Stimulated activated CD4-positive, alpha-beta T cell treated with anti-CD3 and anti-CD28 coated beads, Interleukin-2, amount 100 ng/mL, for 4 hours (primary cell): ENCODE results near the gene CADPS2.

Experiments
- DNase-seq: peaks from one replicate; pipeline ENCODE4 v3.0.0-alpha.2; 2020; ENCODE audit warnings: low read depth

CADPS2 gene

GRCh38 chr7:122525355-122525754 is 360.9 kb downstream of the CADPS2 start:
- no peak for DNase-seq

GRCh38 chr7:122521767-122522166 is 364.5 kb downstream of the CADPS2 start:
- DNase-seq, result no peak

GRCh38 chr7:122520971-122521555 is 365.2 kb downstream of the CADPS2 start:
- DNase-seq, result no peak

- no peak for DNase-seq
Measured at GRCh38 chr7:122518488-122518887, 367.8 kb downstream of the CADPS2 start.

- DNase-seq, result no peak
Measured at GRCh38 chr7:122517576-122517975, 368.7 kb downstream of the CADPS2 start.

- DNase-seq, result no peak
Measured at GRCh38 chr7:122515404-122515803, 370.9 kb downstream of the CADPS2 start.

GRCh38 chr7:122511268-122511667 is 375.0 kb downstream of the CADPS2 start:
- DNase-seq, result no peak

- DNase-seq, result no peak
Measured at GRCh38 chr7:122507591-122507990, 378.7 kb downstream of the CADPS2 start.

GRCh38 chr7:122492007-122492406 is 394.3 kb downstream of the CADPS2 start:
- DNase-seq, result no peak

GRCh38 chr7:122488241-122488640 is 398.0 kb downstream of the CADPS2 start:
- DNase-seq, result no peak

GRCh38 chr7:122487131-122487530 is 399.1 kb downstream of the CADPS2 start:
- no peak for DNase-seq

- no peak for DNase-seq
Measured at GRCh38 chr7:122485856-122486255, 400.4 kb downstream of the CADPS2 start.

GRCh38 chr7:122482212-122482611 is 404.0 kb downstream of the CADPS2 start:
- no peak for DNase-seq

GRCh38 chr7:122470859-122471258 is 415.4 kb downstream of the CADPS2 start:
- no peak for DNase-seq

GRCh38 chr7:122468945-122469344 is 417.3 kb downstream of the CADPS2 start:
- no peak for DNase-seq

- DNase-seq, result no peak
Measured at GRCh38 chr7:122467661-122468449, 418.4 kb downstream of the CADPS2 start.

- DNase-seq, result no peak
Measured at GRCh38 chr7:122465296-122465695, 421.0 kb downstream of the CADPS2 start.

- DNase-seq, result no peak
Measured at GRCh38 chr7:122463631-122464030, 422.6 kb downstream of the CADPS2 start.

GRCh38 chr7:122460936-122461335 is 425.3 kb downstream of the CADPS2 start:
- DNase-seq, result no peak

GRCh38 chr7:122457969-122458368 is 428.3 kb downstream of the CADPS2 start:
- DNase-seq, result no peak

GRCh38 chr7:122457325-122457724 is 428.9 kb downstream of the CADPS2 start:
- no peak for DNase-seq

- no peak for DNase-seq
Measured at GRCh38 chr7:122454776-122455507, 431.3 kb downstream of the CADPS2 start.

GRCh38 chr7:122453432-122453831 is 432.8 kb downstream of the CADPS2 start:
- no peak for DNase-seq
